Stimulated activated naive CD8-positive, alpha-beta T cell treated with anti-CD3 and anti-CD28 coated beads, Interleukin-15, amount 100 ng/mL, for 72 hours (primary cell): ENCODE measurements around the gene DRD3.

Experiments used
- ATAC-seq: fragments of 150-1000 bp; cut with Tn5 transposase; 2 replicates; pipeline ENCODE4 v1.10.0; 2021; ENCODE audit warnings: mild to moderate bottlenecking, moderate library complexity
- DNase-seq, 2 donors: peaks; one replicate each; pipeline ENCODE4 v3.0.0; 2021 to 2022
- H3K27ac Mint-ChIP-seq, 2 donors: one replicate each; pipeline ENCODE4 v1.8.0; 2022; ENCODE audit warnings: mild to moderate bottlenecking in 2 of 2, mixed read lengths in 2 of 2, moderate library complexity in 2 of 2
- H3K27me3 Mint-ChIP-seq: one replicate; pipeline ENCODE4 v1.8.0; 2022; ENCODE audit warnings: mixed read lengths
- H3K4me1 Mint-ChIP-seq: one replicate; pipeline ENCODE4 v1.8.0; 2022; ENCODE audit warnings: mild to moderate bottlenecking, mixed read lengths
- H3K4me3 Mint-ChIP-seq, 2 donors: one replicate each; pipeline ENCODE4 v1.8.0; 2022; ENCODE audit warnings: mild to moderate bottlenecking in 2 of 2, mixed read lengths in 2 of 2, moderate library complexity in 1 of 2
- H3K9me3 Mint-ChIP-seq, 2 donors: one replicate each; pipeline ENCODE4 v1.8.0; 2022; ENCODE audit warnings: mixed read lengths in 2 of 2

DRD3 gene

GRCh38 chr3:114178770-114179368 lies at the start of gene DRD3:
Gene DRD3 (minus strand): TSS chr3:114179052. CDS start chr3:114171992, 7,060 bp downstream.
- Mint-ChIP-seq H3K27me3 (peaks cover 19% of the 10 kb centered on the region), H3K4me1 (no peaks in the 10 kb centered on the region), H3K9me3 (peaks cover 9 to 10% of the 10 kb centered on the region in 2 donors), H3K4me3 (no peak within 1 kb of the TSS), H3K27ac (no peak within 1 kb of the TSS)
- ATAC-seq (no peak), DNase-seq (peak; percentile 6 to 15)

- H3K27ac Mint-ChIP-seq: peak overlapping the region; percentile 75 to 83
- H3K27me3 Mint-ChIP-seq: no peaks in the 10 kb centered on the region
- no peak for ATAC-seq
- H3K4me1 Mint-ChIP-seq: peaks cover 92% of the 10 kb centered on the region
- H3K9me3 Mint-ChIP-seq: peaks cover 15 to 22% of the 10 kb centered on the region in 2 donors
- peak overlapping the region in 1 of 2 donors; percentile 74 for H3K4me3 Mint-ChIP-seq
- no peak for DNase-seq
Measured at GRCh38 chr3:114227076-114227475, 48.2 kb upstream of the DRD3 start.

GRCh38 chr3:114226313-114226712 lies 47.5 kb upstream of the DRD3 start:
- peaks cover 15 to 22% of the 10 kb centered on the region in 2 donors for H3K9me3 Mint-ChIP-seq
- H3K27me3 Mint-ChIP-seq: no peaks in the 10 kb centered on the region
- peak overlapping the region; percentile 74 to 75 for H3K4me3 Mint-ChIP-seq
- DNase-seq: no peak
- peak overlapping the region; percentile 97 to 98 for H3K27ac Mint-ChIP-seq
- ATAC-seq: no peak
- H3K4me1 Mint-ChIP-seq: peaks cover 92% of the 10 kb centered on the region

- Mint-ChIP-seq H3K4me1 (peaks cover 72% of the 10 kb centered on the region), H3K9me3 (peaks cover 15 to 22% of the 10 kb centered on the region in 2 donors), H3K27me3 (no peaks in the 10 kb centered on the region), H3K4me3 (peak overlapping the region in 1 of 2 donors; percentile 46), H3K27ac (peak overlapping the region; percentile 91 to 99)
- ATAC-seq (peak; percentile 87), DNase-seq (peak in 1 of 2 donors; percentile 55)
Measured at GRCh38 chr3:114223143-114223542, 44.3 kb upstream of the DRD3 start.

GRCh38 chr3:114221881-114222264 lies 43.0 kb upstream of the DRD3 start:
- DNase-seq (no peak), ATAC-seq (peak; percentile 31)
- Mint-ChIP-seq H3K27ac (peak overlapping the region; percentile 98 to 99), H3K27me3 (no peaks in the 10 kb centered on the region), H3K9me3 (peaks cover 15 to 22% of the 10 kb centered on the region in 2 donors), H3K4me3 (peak overlapping the region; percentile 27 to 42), H3K4me1 (peaks cover 60% of the 10 kb centered on the region)

GRCh38 chr3:114221165-114221880 lies 42.5 kb upstream of the DRD3 start:
- Mint-ChIP-seq H3K27ac (peak overlapping the region; percentile 98 to 99), H3K4me3 (peak overlapping the region; percentile 15 to 77)
- peak; percentile 57 to 77 for DNase-seq

GRCh38 chr3:114219741-114220140 lies 40.9 kb upstream of the DRD3 start:
- H3K27me3 Mint-ChIP-seq: no peaks in the 10 kb centered on the region
- no peak for ATAC-seq
- H3K4me3 Mint-ChIP-seq: peak overlapping the region; percentile 67 to 69
- no peak for DNase-seq
- peaks cover 6 to 8% of the 10 kb centered on the region in 2 donors for H3K9me3 Mint-ChIP-seq
- H3K4me1 Mint-ChIP-seq: peaks cover 40% of the 10 kb centered on the region
- H3K27ac Mint-ChIP-seq: peak overlapping the region in 1 of 2 donors; percentile 81

More at GRCh38 chr3:114221165-114221880, 42.5 kb upstream of the DRD3 start:
- Mint-ChIP-seq H3K4me1 (peaks cover 54% of the 10 kb centered on the region), H3K27me3 (no peaks in the 10 kb centered on the region), H3K9me3 (peaks cover 15 to 22% of the 10 kb centered on the region in 2 donors)
- peak; percentile 54 for ATAC-seq

GRCh38 chr3:114218578-114219185 lies 39.8 kb upstream of the DRD3 start:
- Mint-ChIP-seq H3K4me1 (peaks cover 31% of the 10 kb centered on the region), H3K27ac (no peak overlapping the region), H3K9me3 (no peaks in the 10 kb centered on the region), H3K4me3 (peak overlapping the region; percentile 22 to 31), H3K27me3 (no peaks in the 10 kb centered on the region)
- no peak for DNase-seq
- ATAC-seq: no peak

- Mint-ChIP-seq H3K9me3 (no peaks in the 10 kb centered on the region), H3K27ac (no peak overlapping the region), H3K4me1 (peaks cover 25% of the 10 kb centered on the region), H3K27me3 (no peaks in the 10 kb centered on the region), H3K4me3 (peak overlapping the region in 1 of 2 donors; percentile 67)
- DNase-seq (no peak), ATAC-seq (no peak)
Measured at GRCh38 chr3:114218006-114218405, 39.2 kb upstream of the DRD3 start.

- DNase-seq: no peak
- no peaks in the 10 kb centered on the region for H3K27me3 Mint-ChIP-seq
- no peak overlapping the region for H3K4me3 Mint-ChIP-seq
- H3K9me3 Mint-ChIP-seq: no peaks in the 10 kb centered on the region
- ATAC-seq: no peak
- H3K4me1 Mint-ChIP-seq: peaks cover 21% of the 10 kb centered on the region
- H3K27ac Mint-ChIP-seq: no peak overlapping the region
Measured at GRCh38 chr3:114217266-114217665, 38.4 kb upstream of the DRD3 start.

GRCh38 chr3:114216186-114216970 lies 37.5 kb upstream of the DRD3 start:
- no peaks in the 10 kb centered on the region for H3K27me3 Mint-ChIP-seq
- H3K4me1 Mint-ChIP-seq: peaks cover 12% of the 10 kb centered on the region
- ATAC-seq (no peak), DNase-seq (no peak)
- H3K9me3 Mint-ChIP-seq: no peaks in the 10 kb centered on the region
- H3K27ac Mint-ChIP-seq: no peak overlapping the region
- H3K4me3 Mint-ChIP-seq: no peak overlapping the region

- peak; percentile 78 for ATAC-seq
- Mint-ChIP-seq H3K4me1 (no peaks in the 10 kb centered on the region), H3K27me3 (no peaks in the 10 kb centered on the region), H3K4me3 (no peak overlapping the region), H3K27ac (no peak overlapping the region), H3K9me3 (no peaks in the 10 kb centered on the region)
- DNase-seq: peak; percentile 57 to 69
Measured at GRCh38 chr3:114214542-114215341, 35.9 kb upstream of the DRD3 start.

- no peaks in the 10 kb centered on the region for H3K27me3 Mint-ChIP-seq
- peak; percentile 71 to 86 for DNase-seq
- H3K27ac Mint-ChIP-seq: no peak overlapping the region
- no peak overlapping the region for H3K4me3 Mint-ChIP-seq
- no peaks in the 10 kb centered on the region for H3K9me3 Mint-ChIP-seq
- no peaks in the 10 kb centered on the region for H3K4me1 Mint-ChIP-seq
- peak; percentile 78 for ATAC-seq
Measured at GRCh38 chr3:114213627-114214541, 35.0 kb upstream of the DRD3 start.

GRCh38 chr3:114213292-114213626 lies 34.4 kb upstream of the DRD3 start:
- ATAC-seq (no peak), DNase-seq (no peak)
- Mint-ChIP-seq H3K4me3 (no peak overlapping the region), H3K27ac (no peak overlapping the region), H3K9me3 (no peaks in the 10 kb centered on the region), H3K4me1 (peaks cover 4% of the 10 kb centered on the region), H3K27me3 (no peaks in the 10 kb centered on the region)
